ENCODE measurements around the gene NELL1. TPM values are rescaled to one million over a fixed set of nuclear protein-coding genes. Genes with fewer than 3 reads are reported as not detected.

NELL1 gene
- total and polyA plus RNA-seq, 2 experiments from 2014 or later = 1.6 TPM; not detected in 1

DNA sequence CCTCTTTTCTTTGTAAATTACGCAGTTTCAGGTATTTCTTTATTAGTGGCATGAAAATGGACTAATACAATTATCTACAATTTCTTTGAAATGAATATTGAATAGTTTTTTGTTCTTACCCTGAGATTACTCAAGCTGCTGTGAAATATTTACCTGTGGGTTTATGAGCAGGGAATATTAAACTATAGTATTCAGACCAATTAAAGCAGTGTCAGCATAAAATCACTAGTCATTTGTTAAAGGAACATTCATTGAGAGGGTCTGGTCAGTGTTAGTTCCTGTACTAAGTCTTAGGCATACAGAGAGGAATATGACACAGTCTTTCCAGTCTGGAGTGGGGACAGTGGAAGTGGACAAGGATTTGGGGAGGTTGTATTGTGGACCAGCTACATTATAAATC lies 877.3 kb downstream of the NELL1 start:
- no peaks in the 10 kb centered on the region for H3K27me3 Mint-ChIP-seq (ENCODE audit: insufficient read depth, low read depth, poor library complexity)
- no peaks in the 10 kb centered on the region for H3K9me3 Mint-ChIP-seq
- H3K4me1 Mint-ChIP-seq = no peaks in the 10 kb centered on the region
- Histone ChIP-seq H3K4me1 (ENCODE audit: insufficient read depth) (no peaks in the 10 kb centered on the region), H3K4me3 (no peak overlapping the region), H3K27me3 (ENCODE audit: insufficient read depth) (no peaks in the 10 kb centered on the region), H3K79me2 (replicated peaks; ENCODE audit: insufficient read depth) (no peaks in the 10 kb centered on the region), H3K4me2 (no peak overlapping the region), H3K36me3 (ENCODE audit: insufficient read depth) (no peaks in the 10 kb centered on the region), H3K9me2 (ENCODE audit: insufficient read depth) (no peaks in the 10 kb centered on the region), H3K27ac (ENCODE audit: low read depth) (no peak overlapping the region), H3F3A (replicated peaks; ENCODE audit: low read depth) (no peaks in the 10 kb centered on the region), H2AFZ (no peak overlapping the region), H4K20me1 (replicated peaks; ENCODE audit: insufficient read depth) (no peaks in the 10 kb centered on the region)
- DNase-seq (ENCODE audit: low spot score) = no peak
- no peak overlapping the region for H3K27ac Mint-ChIP-seq
- TF ChIP-seq CREB1 (CRISPR knock-in tag; IDR thresholded peaks at IDR 0.05; ENCODE audit: low read depth) (no peak), JUNB (IDR thresholded peaks at IDR 0.05; ENCODE audit: unreplicated experiment) (no peak), EZH2 (IDR thresholded peaks at IDR 0.05; ENCODE audit: low read depth, unreplicated experiment) (no peak), POLR2AphosphoS5 (IDR thresholded peaks at IDR 0.05; ENCODE audit: low read depth) (no peak), ZNF331 (CRISPR knock-in tag; IDR thresholded peaks at IDR 0.05; ENCODE audit: low read depth) (no peak), ZNF114 (CRISPR knock-in tag; IDR thresholded peaks at IDR 0.05) (no peak), EZH2phosphoT487 (IDR thresholded peaks at IDR 0.05; ENCODE audit: unreplicated experiment) (no peak), NANOG (IDR thresholded peaks at IDR 0.05; ENCODE audit: borderline replicate concordance) (no peak), STAT1 (IDR thresholded peaks at IDR 0.05; ENCODE audit: unreplicated experiment) (no peak)
- TF ChIP-seq, protein P1, sequence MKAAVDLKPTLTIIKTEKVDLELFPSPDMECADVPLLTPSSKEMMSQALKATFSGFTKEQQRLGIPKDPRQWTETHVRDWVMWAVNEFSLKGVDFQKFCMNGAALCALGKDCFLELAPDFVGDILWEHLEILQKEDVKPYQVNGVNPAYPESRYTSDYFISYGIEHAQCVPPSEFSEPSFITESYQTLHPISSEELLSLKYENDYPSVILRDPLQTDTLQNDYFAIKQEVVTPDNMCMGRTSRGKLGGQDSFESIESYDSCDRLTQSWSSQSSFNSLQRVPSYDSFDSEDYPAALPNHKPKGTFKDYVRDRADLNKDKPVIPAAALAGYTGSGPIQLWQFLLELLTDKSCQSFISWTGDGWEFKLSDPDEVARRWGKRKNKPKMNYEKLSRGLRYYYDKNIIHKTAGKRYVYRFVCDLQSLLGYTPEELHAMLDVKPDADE (IDR thresholded peaks at IDR 0.05) = no peak
- TF ChIP-seq, protein P2, sequence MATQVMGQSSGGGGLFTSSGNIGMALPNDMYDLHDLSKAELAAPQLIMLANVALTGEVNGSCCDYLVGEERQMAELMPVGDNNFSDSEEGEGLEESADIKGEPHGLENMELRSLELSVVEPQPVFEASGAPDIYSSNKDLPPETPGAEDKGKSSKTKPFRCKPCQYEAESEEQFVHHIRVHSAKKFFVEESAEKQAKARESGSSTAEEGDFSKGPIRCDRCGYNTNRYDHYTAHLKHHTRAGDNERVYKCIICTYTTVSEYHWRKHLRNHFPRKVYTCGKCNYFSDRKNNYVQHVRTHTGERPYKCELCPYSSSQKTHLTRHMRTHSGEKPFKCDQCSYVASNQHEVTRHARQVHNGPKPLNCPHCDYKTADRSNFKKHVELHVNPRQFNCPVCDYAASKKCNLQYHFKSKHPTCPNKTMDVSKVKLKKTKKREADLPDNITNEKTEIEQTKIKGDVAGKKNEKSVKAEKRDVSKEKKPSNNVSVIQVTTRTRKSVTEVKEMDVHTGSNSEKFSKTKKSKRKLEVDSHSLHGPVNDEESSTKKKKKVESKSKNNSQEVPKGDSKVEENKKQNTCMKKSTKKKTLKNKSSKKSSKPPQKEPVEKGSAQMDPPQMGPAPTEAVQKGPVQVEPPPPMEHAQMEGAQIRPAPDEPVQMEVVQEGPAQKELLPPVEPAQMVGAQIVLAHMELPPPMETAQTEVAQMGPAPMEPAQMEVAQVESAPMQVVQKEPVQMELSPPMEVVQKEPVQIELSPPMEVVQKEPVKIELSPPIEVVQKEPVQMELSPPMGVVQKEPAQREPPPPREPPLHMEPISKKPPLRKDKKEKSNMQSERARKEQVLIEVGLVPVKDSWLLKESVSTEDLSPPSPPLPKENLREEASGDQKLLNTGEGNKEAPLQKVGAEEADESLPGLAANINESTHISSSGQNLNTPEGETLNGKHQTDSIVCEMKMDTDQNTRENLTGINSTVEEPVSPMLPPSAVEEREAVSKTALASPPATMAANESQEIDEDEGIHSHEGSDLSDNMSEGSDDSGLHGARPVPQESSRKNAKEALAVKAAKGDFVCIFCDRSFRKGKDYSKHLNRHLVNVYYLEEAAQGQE (IDR thresholded peaks at IDR 0.05; ENCODE audit: unreplicated experiment) = no peak
- TF ChIP-seq, protein P3, sequence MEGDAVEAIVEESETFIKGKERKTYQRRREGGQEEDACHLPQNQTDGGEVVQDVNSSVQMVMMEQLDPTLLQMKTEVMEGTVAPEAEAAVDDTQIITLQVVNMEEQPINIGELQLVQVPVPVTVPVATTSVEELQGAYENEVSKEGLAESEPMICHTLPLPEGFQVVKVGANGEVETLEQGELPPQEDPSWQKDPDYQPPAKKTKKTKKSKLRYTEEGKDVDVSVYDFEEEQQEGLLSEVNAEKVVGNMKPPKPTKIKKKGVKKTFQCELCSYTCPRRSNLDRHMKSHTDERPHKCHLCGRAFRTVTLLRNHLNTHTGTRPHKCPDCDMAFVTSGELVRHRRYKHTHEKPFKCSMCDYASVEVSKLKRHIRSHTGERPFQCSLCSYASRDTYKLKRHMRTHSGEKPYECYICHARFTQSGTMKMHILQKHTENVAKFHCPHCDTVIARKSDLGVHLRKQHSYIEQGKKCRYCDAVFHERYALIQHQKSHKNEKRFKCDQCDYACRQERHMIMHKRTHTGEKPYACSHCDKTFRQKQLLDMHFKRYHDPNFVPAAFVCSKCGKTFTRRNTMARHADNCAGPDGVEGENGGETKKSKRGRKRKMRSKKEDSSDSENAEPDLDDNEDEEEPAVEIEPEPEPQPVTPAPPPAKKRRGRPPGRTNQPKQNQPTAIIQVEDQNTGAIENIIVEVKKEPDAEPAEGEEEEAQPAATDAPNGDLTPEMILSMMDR (conservative IDR thresholded peaks at IDR 0.05; ENCODE audit: low read depth in 2 of 2) = no peak
- TF ChIP-seq, protein P4, sequence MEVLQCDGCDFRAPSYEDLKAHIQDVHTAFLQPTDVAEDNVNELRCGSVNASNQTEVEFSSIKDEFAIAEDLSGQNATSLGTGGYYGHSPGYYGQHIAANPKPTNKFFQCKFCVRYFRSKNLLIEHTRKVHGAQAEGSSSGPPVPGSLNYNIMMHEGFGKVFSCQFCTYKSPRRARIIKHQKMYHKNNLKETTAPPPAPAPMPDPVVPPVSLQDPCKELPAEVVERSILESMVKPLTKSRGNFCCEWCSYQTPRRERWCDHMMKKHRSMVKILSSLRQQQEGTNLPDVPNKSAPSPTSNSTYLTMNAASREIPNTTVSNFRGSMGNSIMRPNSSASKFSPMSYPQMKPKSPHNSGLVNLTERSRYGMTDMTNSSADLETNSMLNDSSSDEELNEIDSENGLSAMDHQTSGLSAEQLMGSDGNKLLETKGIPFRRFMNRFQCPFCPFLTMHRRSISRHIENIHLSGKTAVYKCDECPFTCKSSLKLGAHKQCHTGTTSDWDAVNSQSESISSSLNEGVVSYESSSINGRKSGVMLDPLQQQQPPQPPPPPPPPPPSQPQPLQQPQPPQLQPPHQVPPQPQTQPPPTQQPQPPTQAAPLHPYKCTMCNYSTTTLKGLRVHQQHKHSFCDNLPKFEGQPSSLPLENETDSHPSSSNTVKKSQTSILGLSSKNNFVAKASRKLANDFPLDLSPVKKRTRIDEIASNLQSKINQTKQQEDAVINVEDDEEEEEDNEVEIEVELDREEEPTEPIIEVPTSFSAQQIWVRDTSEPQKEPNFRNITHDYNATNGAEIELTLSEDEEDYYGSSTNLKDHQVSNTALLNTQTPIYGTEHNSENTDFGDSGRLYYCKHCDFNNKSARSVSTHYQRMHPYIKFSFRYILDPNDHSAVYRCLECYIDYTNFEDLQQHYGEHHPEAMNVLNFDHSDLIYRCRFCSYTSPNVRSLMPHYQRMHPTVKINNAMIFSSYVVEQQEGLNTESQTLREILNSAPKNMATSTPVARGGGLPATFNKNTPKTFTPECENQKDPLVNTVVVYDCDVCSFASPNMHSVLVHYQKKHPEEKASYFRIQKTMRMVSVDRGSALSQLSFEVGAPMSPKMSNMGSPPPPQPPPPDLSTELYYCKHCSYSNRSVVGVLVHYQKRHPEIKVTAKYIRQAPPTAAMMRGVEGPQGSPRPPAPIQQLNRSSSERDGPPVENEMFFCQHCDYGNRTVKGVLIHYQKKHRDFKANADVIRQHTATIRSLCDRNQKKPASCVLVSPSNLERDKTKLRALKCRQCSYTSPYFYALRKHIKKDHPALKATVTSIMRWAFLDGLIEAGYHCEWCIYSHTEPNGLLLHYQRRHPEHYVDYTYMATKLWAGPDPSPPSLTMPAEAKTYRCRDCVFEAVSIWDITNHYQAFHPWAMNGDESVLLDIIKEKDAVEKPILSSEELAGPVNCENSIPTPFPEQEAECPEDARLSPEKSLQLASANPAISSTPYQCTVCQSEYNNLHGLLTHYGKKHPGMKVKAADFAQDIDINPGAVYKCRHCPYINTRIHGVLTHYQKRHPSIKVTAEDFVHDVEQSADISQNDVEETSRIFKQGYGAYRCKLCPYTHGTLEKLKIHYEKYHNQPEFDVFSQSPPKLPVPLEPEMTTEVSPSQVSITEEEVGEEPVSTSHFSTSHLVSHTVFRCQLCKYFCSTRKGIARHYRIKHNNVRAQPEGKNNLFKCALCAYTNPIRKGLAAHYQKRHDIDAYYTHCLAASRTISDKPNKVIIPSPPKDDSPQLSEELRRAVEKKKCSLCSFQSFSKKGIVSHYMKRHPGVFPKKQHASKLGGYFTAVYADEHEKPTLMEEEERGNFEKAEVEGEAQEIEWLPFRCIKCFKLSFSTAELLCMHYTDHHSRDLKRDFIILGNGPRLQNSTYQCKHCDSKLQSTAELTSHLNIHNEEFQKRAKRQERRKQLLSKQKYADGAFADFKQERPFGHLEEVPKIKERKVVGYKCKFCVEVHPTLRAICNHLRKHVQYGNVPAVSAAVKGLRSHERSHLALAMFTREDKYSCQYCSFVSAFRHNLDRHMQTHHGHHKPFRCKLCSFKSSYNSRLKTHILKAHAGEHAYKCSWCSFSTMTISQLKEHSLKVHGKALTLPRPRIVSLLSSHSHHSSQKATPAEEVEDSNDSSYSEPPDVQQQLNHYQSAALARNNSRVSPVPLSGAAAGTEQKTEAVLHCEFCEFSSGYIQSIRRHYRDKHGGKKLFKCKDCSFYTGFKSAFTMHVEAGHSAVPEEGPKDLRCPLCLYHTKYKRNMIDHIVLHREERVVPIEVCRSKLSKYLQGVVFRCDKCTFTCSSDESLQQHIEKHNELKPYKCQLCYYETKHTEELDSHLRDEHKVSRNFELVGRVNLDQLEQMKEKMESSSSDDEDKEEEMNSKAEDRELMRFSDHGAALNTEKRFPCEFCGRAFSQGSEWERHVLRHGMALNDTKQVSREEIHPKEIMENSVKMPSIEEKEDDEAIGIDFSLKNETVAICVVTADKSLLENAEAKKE (CRISPR knock-in tag; IDR thresholded peaks at IDR 0.05) = no peak
- H3K36me3 Mint-ChIP-seq (ENCODE audit: low read depth) = no peaks in the 10 kb centered on the region
- no peak overlapping the region for H3K4me3 Mint-ChIP-seq
- ATAC-seq = no peak

All from GM23338 (cell line).